Loucy (cell line): ENCODE measurements around the gene CD28.

Experiments
- CTCF ChIP-seq: fragments of 200-600 bp; sonication (generic); conservative IDR thresholded peaks from 2 replicates; pipeline ENCODE4 v1.5.1; 2014; ENCODE audit warnings: mild to moderate bottlenecking, antibody characterized with exemption, low read length
- EZH2phosphoT487 ChIP-seq: fragments of 200-600 bp; IDR thresholded peaks from 2 replicates; pipeline ENCODE4 v1.6.1; 2018; ENCODE audit warnings: antibody characterized with exemption, mild to moderate bottlenecking, moderate library complexity, borderline replicate concordance

- TF ChIP-seq CTCF (no peak), EZH2phosphoT487 (no peak)
These were observed 52.6 kb downstream of the CD28 start for GRCh38 chr2:203758841-203759689.
